Measurements from ENCODE around the gene SLIT2.

The SLIT2 gene

GRCh38 chr4:20262221-20262620 is 10.5 kb downstream of the SLIT2 start:
- intact Hi-C loops (cut with DNase I) = no loop called here
- DNase-seq = no peak

- intact Hi-C loops (cut with DNase I) = no loop called here
- DNase-seq = no peak
Observed at GRCh38 chr4:20264688-20265087, 13.0 kb downstream of the SLIT2 start.

GRCh38 chr4:20265726-20266125 is 14.0 kb downstream of the SLIT2 start:
- intact Hi-C loops (cut with DNase I) = no loop called here
- no peak for DNase-seq

- intact Hi-C loops (cut with DNase I) = no loop called here
- no peak for DNase-seq
Observed at GRCh38 chr4:20266215-20267082, 14.7 kb downstream of the SLIT2 start.

GRCh38 chr4:20268028-20268427 is 16.3 kb downstream of the SLIT2 start:
- intact Hi-C loops (cut with DNase I) = no loop called here

GRCh38 chr4:20269320-20269719 is 17.6 kb downstream of the SLIT2 start:
- intact Hi-C loops (cut with DNase I) = no loop called here
- DNase-seq = no peak

More at GRCh38 chr4:20268028-20268427, 16.3 kb downstream of the SLIT2 start:
- DNase-seq = no peak

- intact Hi-C loops (cut with DNase I) = no loop called here
- no peak for DNase-seq
Observed at GRCh38 chr4:20271950-20272349, 20.2 kb downstream of the SLIT2 start.

- no peak for DNase-seq
- intact Hi-C loops (cut with DNase I) = no loop called here
Observed at GRCh38 chr4:20272411-20272872, 20.7 kb downstream of the SLIT2 start.

- DNase-seq = no peak
- intact Hi-C loops (cut with DNase I) = no loop called here
Observed at GRCh38 chr4:20273793-20274192, 22.1 kb downstream of the SLIT2 start.

- intact Hi-C loops (cut with DNase I) = no loop called here
- DNase-seq = no peak
Observed at GRCh38 chr4:20276848-20277247, 25.1 kb downstream of the SLIT2 start.

- no peak for DNase-seq
- intact Hi-C loops (cut with DNase I) = no loop called here
Observed at GRCh38 chr4:20278195-20278594, 26.5 kb downstream of the SLIT2 start.

- DNase-seq = no peak
- intact Hi-C loops (cut with DNase I) = no loop called here
Observed at GRCh38 chr4:20279381-20279780, 27.7 kb downstream of the SLIT2 start.

- DNase-seq = no peak
- intact Hi-C loops (cut with DNase I) = no loop called here
Observed at GRCh38 chr4:20281453-20281852, 29.7 kb downstream of the SLIT2 start.

- no peak for DNase-seq
Observed at GRCh38 chr4:20283039-20283438, 31.3 kb downstream of the SLIT2 start.

GRCh38 chr4:20284990-20285389 is 33.3 kb downstream of the SLIT2 start:
- intact Hi-C loops (cut with DNase I) = no loop called here

More at GRCh38 chr4:20283039-20283438, 31.3 kb downstream of the SLIT2 start:
- intact Hi-C loops (cut with DNase I) = no loop called here

GRCh38 chr4:20287246-20287645 is 35.5 kb downstream of the SLIT2 start:
- no peak for DNase-seq
- intact Hi-C loops (cut with DNase I) = no loop called here

More at GRCh38 chr4:20284990-20285389, 33.3 kb downstream of the SLIT2 start:
- DNase-seq = no peak

GRCh38 chr4:20288047-20288650 is 36.4 kb downstream of the SLIT2 start:
- DNase-seq = no peak
- intact Hi-C loops (cut with DNase I) = no loop called here

- DNase-seq = no peak
- intact Hi-C loops (cut with DNase I) = no loop called here
Observed at GRCh38 chr4:20288846-20289512, 37.3 kb downstream of the SLIT2 start.

GRCh38 chr4:20289782-20290181 is 38.1 kb downstream of the SLIT2 start:
- no peak for DNase-seq
- intact Hi-C loops (cut with DNase I) = no loop called here

- intact Hi-C loops (cut with DNase I) = no loop called here
- DNase-seq = no peak
Observed at GRCh38 chr4:20292739-20293138, 41.0 kb downstream of the SLIT2 start.

- intact Hi-C loops (cut with DNase I) = no loop called here
- DNase-seq = no peak
Observed at GRCh38 chr4:20297261-20297660, 45.6 kb downstream of the SLIT2 start.

Measured in posterior cingulate gyrus (tissue), 11 donors.